Stimulated activated CD8-positive, alpha-beta memory T cell treated with anti-CD3 and anti-CD28 coated beads, Interleukin-12 subunit alpha, Interleukin-12 subunit beta, amount 100 ng/mL, for 24 hours (primary cell): ENCODE results near the gene FSTL1.

Experiments used
- DNase-seq: peaks from one replicate; pipeline ENCODE4 v3.0.0-alpha.2; 2020; ENCODE audit errors: extremely low read depth

The FSTL1 gene

DNA sequence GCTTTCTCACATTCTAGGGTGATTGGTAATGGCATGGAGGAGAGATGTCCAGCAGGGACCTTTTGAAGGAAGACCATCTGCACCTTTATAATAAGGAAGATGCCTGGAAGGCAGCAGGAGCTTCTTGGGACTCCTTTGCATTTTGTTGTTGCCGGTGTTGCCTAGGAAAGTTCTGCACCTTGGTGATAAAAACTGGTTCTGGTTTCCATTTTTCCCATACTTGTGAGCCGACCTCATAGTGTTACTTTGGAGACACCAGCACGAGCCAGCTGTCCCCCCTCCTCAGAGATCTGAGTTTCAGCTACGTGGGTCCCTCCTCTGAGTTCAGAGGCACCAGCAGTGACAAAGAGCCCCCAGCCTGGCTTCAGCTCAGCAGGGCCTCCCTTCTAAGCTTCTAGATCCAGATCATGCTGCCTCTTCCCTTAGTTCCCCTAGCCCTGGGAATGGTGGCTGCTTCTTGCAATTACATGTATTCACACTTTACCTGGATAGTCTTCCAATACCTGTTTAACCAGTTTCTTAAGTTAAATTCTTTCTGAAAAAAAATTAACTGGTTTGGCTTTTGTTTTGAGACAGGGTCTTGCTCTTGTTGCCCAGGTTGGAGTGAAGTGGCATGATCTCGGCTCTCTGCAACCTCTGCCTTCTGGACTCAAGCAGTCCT is 18.0 kb upstream of the FSTL1 start:
- DNase-seq: no peak

GRCh38 chr3:120462409-120462959 is 11.7 kb upstream of the FSTL1 start:
- no peak for DNase-seq

- no peak for DNase-seq
Measured at GRCh38 chr3:120461416-120461815, 10.6 kb upstream of the FSTL1 start.

DNA sequence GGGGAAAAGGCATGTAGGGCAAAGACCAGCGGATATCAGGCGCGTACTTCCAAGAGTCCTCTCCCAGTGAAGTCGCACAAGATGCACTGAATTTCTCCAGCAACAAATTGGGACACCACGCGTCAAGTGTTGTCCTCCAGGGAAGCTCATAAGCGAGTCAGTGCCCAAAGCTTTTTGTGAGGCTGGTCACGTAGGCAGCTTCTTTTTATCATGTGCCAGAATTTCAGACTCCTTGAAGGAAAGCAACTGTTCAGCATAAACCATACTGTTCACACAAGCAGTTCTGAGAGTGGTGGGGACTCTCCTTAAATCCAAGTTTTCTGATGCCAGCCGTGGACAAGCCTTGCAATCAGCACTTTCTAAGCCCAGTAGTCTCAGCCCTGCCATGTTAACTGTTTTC is 10.1 kb upstream of the FSTL1 start:
- no peak for DNase-seq

- no peak for DNase-seq
Measured at GRCh38 chr3:120460181-120460790, 9.5 kb upstream of the FSTL1 start.

- DNase-seq: no peak
Measured at GRCh38 chr3:120459196-120459595, 8.4 kb upstream of the FSTL1 start.

GRCh38 chr3:120457827-120458226 is 7.0 kb upstream of the FSTL1 start:
- no peak for DNase-seq

GRCh38 chr3:120454076-120454689 is 3.4 kb upstream of the FSTL1 start:
- no peak for DNase-seq

- DNase-seq: no peak
Measured at GRCh38 chr3:120452816-120453215, 2.0 kb upstream of the FSTL1 start.

- DNase-seq: no peak
Measured at GRCh38 chr3:120451806-120452205, 1.0 kb upstream of the FSTL1 start.

DNA sequence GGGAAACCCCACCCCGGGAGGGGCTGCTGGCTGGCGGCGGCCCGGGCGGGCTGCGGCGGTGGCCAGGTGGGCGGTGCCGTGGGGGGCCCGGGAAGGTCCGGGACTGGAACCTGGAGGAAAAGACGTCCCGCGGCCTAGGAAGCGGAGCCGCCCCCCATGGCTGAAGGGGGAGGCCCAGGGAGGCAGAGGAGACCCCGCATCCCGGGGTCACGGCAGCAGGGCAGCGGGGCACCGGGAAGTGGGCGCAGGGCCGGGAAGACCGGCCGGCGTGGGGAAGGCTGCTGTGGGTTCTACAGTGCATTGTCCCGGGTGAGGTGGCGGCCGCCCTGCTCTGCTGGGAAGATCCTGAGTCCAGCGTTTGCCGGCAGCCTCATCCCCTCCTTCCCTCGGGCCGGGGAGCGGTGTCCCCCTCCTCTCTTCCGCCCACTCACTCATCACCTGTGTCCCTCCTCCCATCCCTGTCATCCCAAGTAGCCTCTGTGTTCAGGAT is 525 bp upstream of the FSTL1 start:
- no peak for DNase-seq

DNA sequence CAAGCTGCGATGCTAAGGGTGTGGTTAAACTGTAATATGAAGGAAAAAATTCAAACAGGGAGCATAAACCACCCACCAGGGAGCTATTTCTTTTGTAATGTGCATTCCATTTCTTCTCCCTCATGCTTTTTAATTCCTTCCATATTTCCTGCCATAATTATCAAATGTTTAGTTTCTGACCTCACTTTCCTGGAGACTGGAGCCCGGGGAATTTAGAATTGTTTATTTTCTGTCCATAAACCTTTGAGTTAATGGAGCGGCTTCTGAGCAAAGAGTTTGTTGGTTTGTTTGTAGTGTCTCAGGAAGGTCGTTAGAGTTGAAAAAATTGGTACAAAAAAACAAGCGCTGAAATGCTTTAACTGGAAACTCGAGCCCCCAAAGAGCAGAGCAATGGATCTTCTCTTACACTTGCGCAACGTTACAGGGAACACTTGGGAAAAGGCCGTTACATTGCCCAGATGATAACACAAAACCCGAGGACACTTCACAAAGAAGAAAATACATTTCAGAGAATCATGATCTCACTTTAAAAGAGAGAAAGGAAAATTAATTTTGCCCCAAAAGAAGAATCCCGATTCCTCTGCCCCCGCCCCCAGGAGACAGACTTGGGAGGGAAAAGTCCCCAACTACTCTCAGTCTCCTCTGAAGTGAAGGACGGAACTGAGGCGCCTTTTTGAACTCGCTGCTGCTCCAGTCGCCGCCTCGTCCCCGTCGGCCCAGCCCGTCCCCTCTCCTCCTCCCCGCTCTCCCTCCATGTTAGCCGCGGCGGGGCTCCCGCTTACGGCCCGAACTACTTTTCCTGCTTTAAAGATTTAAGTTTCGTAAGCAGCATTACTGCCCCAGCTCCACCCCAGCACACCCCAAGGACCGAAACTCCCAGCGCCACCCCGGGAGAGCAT is 842 bp downstream of the FSTL1 start:
- DNase-seq: no peak

- no peak for DNase-seq
Measured at GRCh38 chr3:120449251-120449650, 1.5 kb downstream of the FSTL1 start.

DNA sequence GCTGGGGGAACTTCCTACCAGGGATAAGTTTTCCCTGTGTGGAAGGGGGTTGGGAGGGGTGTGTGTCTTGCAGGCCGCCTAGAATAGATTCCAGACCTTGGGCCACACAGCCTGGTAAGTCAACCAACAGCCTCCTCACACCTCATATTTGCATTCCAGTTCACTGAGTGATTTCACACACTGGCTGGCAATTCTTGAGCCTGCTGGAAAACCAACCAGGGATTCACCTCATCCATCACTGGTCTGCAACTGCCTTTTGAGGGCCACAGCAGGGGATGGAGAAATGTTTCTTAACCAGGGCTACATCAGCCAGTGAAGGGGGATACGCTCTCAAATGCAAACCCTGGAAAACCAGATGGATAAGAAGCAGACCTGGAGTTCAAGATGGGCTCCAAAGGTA is 2.0 kb downstream of the FSTL1 start:
- DNase-seq: no peak

DNA sequence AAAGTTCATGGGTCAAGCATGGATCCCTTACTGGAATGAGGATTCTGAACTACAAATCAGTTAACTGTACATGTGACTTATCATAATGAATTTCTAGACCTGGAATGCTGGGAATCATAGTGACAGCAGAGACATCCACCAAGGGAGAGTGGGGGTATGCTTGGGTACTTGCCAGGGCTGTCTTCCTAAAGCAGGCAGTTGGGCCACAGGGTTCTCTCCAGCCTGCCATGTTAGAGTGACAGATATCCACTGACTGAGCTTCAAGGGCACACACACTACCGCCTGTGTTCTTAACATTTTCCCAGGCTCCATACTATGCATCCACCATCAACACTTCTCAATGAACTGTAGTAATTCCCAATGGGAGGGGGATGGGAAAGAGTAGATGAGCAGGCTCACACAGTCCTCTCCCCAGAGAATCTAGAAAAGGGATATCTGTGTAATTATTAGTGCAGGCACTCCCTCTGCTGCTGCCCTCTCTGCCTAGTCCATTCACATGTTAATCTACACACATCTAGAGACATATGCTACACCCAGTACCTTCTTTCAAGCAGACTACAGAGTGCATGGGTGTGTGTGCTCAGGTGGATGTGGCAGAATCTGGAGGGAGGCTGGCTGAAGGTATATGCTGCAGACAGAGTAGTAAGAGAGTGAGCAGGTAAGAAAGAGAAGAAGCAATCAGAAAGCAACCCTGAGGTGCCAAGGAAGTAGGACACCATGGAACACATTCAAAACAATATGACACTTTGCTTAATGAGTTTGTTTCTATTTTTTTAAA is 3.7 kb downstream of the FSTL1 start:
- DNase-seq: no peak

DNA sequence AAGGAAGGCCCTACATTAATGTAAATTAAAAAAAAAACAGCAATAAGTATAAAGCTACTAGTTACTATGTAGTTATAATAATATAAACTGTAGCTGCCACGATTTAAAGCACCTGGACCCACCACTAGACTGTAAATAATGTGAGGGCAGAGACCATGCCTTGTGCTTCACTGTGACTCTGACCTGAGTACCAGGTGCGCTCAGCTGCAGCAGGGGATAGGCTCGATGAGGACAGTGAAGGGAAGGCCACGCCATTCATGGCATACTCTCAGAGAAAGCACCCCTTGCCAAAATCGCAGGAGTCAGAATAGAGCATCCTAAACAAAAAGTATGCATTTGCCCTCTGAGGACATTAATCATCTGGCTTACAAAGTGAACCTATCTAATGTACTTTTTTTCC is 5.1 kb downstream of the FSTL1 start:
- DNase-seq: no peak

DNA sequence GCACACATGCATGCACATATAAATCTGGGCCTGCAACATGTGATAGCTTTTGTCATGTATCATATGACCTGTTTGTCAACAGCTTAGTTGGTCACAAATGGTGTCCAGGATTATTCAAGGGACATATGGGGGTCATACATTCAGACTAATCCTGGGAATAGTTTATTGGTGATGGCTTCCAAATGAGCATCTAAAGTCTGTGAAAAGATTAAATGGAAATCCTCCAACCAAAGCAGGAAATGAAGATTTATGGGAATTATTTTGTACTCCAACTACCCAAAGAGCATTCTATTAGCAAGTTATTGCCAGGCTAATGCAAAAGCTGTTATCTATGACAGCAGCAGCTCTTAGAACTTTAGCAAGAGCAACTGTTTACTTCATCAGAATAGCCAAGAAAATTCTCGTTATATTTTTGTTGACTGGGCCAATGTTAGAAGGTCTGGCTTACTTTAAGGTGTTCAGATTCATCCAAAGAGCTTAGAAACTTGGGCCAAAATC is 7.1 kb downstream of the FSTL1 start:
- DNase-seq: no peak

GRCh38 chr3:120442975-120443517 is 7.7 kb downstream of the FSTL1 start:
- no peak for DNase-seq

DNA sequence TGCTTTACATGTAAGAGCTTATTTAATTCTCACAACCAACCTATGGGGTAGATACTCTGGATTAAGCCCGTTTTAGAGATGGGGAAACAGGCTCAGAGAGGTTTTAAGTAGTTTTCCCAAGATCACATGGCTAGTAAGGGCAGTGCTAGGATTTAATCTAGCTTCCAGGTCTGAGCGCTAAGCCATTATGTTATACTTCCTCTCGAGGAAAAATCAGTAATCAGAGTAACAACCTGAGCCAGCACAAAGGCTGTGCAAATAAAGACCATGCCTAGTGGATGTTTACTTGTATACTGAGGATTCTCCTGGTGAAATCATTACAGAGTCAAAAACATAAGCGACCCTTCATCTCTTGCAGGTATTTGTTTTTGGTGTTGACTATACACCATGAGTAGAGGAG is 9.0 kb downstream of the FSTL1 start:
- no peak for DNase-seq

DNA sequence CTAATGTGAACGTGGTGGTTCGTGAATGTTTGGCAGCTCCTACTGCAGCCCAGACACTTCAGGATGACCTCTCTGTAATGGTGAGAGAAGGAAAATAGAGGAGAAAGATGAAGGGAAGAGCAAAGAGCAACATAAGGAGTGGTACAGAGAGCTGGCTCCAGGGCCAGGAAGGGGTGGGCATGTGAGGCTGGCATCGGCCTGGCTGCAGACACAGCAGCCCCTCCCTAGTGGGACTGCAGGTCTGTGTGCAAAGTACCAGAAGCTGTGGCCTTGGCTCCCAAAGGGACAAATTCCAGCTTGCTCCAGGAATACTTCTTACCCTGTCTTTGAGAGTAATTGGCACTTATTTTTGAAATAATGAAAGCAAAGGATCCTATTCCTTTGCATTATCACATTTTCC is 10.0 kb downstream of the FSTL1 start:
- no peak for DNase-seq
